Esophagus muscularis mucosa (tissue), 4 donors: ENCODE results near the gene GDF7. TPM values are rescaled to one million over a fixed set of nuclear protein-coding genes. Genes with fewer than 3 reads are reported as not detected.

Experiments
- DNase-seq: peaks from one replicate; pipeline ENCODE4 v3.0.0-alpha.2; 2017; ENCODE audit errors: extremely low spot score
- H3K27ac ChIP-seq, 4 donors: fragments of 200-600 bp; sonication (generic); replicated peaks in 1 of 4; 1 replicate in 3 of 4; 2 replicates in 1 of 4; pipeline ENCODE4 v1.5.1; 2016 to 2019; ENCODE audit warnings: mild to moderate bottlenecking in 1 of 4
- H3K27me3 ChIP-seq, 4 donors: fragments of 200-600 bp; sonication (generic); one replicate each; pipeline versions ENCODE4 v1.5.1 to v1.6.0; 2016 to 2019
- H3K36me3 ChIP-seq, 4 donors: fragments of 200-600 bp; sonication (generic); one replicate each; pipeline ENCODE4 v1.5.1; 2016 to 2019
- H3K4me1 ChIP-seq, 4 donors: fragments of 200-600 bp; sonication (generic); one replicate each; pipeline ENCODE4 v1.5.1; 2016 to 2019
- H3K4me3 ChIP-seq, 4 donors: fragments of 200-600 bp; sonication (generic); 1 replicate in 2 of 4; 2 replicates in 2 of 4; pipeline ENCODE4 v1.5.1; 2016 to 2019; ENCODE audit warnings: mild to moderate bottlenecking in 4 of 4, moderate library complexity in 1 of 4
- H3K9me3 ChIP-seq, 4 donors: fragments of 200-600 bp; sonication (generic); 1 replicate in 3 of 4; 2 replicates in 1 of 4; pipeline ENCODE4 v1.5.1; 2016 to 2019
- EP300 ChIP-seq: sonication (generic); formaldehyde crosslinking; IDR thresholded peaks from one replicate; pipeline ENCODE4 v1.6.1; 2017; ENCODE audit warnings: antibody characterized with exemption
- POLR2A ChIP-seq: fragments of 450-650 bp; IDR thresholded peaks from one replicate; pipeline ENCODE4 v1.6.1; 2017; ENCODE audit warnings: antibody characterized with exemption, moderate library complexity, mild to moderate bottlenecking, low read depth
- POLR2AphosphoS5 ChIP-seq, 2 donors: sonication (generic); formaldehyde crosslinking; IDR thresholded peaks; one replicate each; pipeline ENCODE4 v1.6.1; 2017; ENCODE audit warnings: antibody characterized with exemption in 2 of 2
- WGBS: methylation state at CpG from one replicate; pipeline ENCODE4 v1.1.5; 2018; 5-methylcytosine and 5-hydroxymethylcytosine counted together
- intact Hi-C: fragments of 100-400 bp; cut with DNase I; formaldehyde crosslinking; loops from one replicate; pipeline ENCODE4 v1.15.1; 2023
- total RNA-seq, 4 donors: library from RNA; depleted of rRNA; stranded (reverse); fragments of >200 nt; gene quantifications; one replicate each; pipeline versions ENCODE4 v1.1.0 to v1.2.1, GENCODE V29; 2016
- TF ChIP-seq, protein P1 (sequence below), 3 experiments: fragments of 200-600 bp in 2 of 3; fragments of 450-650 bp in 1 of 3; sonication (generic) in 2 of 3; IDR thresholded peaks; one replicate each; pipeline ENCODE4 v1.5.1; 2017 to 2019; ENCODE audit warnings: antibody characterized with exemption in 3 of 3, mild to moderate bottlenecking in 2 of 3, moderate library complexity in 1 of 3

The GDF7 gene
- total RNA-seq, 4 donors from 2014 or later = 2.7 to 10.4 (median 7.4) TPM

DNA sequence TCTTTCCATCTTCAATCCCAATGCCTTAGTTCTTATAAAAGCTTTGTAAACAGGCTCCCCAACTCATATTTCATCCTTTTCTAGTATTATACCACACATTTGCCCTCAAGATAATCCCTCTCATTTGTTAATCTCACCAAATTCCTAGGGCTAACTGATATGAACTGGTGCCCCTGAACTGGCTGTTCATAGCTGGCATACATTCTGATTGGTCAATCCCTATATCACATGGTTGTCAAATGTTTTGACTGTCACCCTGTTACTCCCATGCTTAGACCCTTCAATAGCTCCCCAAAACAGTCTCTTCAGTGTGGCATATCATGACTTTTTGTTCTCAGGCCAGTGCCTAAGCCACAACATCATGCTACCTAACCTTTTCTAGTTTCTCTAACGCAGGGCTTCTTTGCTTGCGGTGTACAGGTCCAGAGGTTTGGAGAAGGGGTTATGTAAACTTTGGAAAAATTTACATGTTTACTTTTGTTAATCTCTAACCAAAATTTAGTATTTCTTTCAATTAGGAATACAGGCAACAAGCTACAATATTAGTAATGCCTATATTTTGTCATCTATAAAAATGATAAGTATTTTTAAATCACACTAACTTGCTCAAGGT is 30.5 kb downstream of the GDF7 start:
- Histone ChIP-seq H3K4me3 (no peak overlapping the region), H3K36me3 (peaks cover 0 to 36% (median 7%) of the 10 kb centered on the region in 4 donors), H3K4me1 (peaks cover 0 to 8% (median 0%) of the 10 kb centered on the region in 4 donors), H3K27me3 (no peaks in the 10 kb centered on the region), H3K9me3 (no peaks in the 10 kb centered on the region), H3K27ac (no peak overlapping the region)
- 98% methylated on average over 2 of the region's 2 CpGs for WGBS
- no peak for DNase-seq
- intact Hi-C loops = no loop called here
- TF ChIP-seq POLR2A (no peak), EP300 (no peak), POLR2AphosphoS5 (IDR thresholded peaks at IDR 0.05) (no peak)
- TF ChIP-seq, protein P1, sequence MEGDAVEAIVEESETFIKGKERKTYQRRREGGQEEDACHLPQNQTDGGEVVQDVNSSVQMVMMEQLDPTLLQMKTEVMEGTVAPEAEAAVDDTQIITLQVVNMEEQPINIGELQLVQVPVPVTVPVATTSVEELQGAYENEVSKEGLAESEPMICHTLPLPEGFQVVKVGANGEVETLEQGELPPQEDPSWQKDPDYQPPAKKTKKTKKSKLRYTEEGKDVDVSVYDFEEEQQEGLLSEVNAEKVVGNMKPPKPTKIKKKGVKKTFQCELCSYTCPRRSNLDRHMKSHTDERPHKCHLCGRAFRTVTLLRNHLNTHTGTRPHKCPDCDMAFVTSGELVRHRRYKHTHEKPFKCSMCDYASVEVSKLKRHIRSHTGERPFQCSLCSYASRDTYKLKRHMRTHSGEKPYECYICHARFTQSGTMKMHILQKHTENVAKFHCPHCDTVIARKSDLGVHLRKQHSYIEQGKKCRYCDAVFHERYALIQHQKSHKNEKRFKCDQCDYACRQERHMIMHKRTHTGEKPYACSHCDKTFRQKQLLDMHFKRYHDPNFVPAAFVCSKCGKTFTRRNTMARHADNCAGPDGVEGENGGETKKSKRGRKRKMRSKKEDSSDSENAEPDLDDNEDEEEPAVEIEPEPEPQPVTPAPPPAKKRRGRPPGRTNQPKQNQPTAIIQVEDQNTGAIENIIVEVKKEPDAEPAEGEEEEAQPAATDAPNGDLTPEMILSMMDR (IDR thresholded peaks at IDR 0.05) = no peak

DNA sequence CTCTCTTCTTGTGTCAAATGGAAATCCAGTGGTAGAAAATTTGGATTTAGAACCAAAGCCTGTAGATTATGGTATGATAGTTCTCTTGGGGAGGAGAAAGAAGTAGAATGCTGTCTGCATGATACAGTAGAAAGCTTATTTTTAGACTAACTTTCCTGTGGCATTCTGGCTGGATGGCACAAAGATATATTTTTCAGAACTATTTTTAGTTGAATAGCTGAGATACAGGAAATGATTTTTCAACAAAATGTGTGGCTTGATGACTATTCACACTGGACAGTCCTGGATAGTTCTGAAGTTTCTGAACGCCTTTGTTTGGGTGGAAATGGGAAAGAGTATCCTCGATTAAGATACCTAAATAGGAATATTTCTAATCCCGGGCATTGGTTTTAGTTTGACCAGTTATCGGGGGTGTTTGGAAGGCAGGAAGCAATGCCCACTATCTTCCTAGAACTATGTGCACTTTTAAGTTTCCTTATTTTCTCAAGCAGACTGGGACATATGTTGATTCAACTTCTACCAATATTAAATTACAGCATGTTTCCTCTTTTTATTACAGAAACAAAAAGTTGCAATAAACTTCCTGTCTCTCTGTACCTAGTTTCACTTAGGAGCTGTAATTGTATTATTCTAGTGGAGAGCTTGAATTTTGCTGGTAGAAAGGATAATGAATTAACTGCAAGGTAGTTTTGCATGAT is 32.1 kb downstream of the GDF7 start:
- H3K27me3 ChIP-seq = no peaks in the 10 kb centered on the region
- H3K4me3 ChIP-seq = no peak overlapping the region
- no peaks in the 10 kb centered on the region for H3K9me3 ChIP-seq
- intact Hi-C loops = no loop called here
- H3K27ac ChIP-seq = no peak overlapping the region
- TF ChIP-seq POLR2AphosphoS5 (IDR thresholded peaks at IDR 0.05) = no peak
- TF ChIP-seq, protein P1 (IDR thresholded peaks at IDR 0.05) = no peak
- no peak for TF ChIP-seq EP300
- no peak for TF ChIP-seq POLR2A
- peaks cover 0 to 8% (median 0%) of the 10 kb centered on the region in 4 donors for H3K4me1 ChIP-seq
- DNase-seq = no peak
- WGBS = 42% methylated on average over 4 of the region's 4 CpGs
- H3K36me3 ChIP-seq = peaks cover 0 to 29% (median 5%) of the 10 kb centered on the region in 4 donors

DNA sequence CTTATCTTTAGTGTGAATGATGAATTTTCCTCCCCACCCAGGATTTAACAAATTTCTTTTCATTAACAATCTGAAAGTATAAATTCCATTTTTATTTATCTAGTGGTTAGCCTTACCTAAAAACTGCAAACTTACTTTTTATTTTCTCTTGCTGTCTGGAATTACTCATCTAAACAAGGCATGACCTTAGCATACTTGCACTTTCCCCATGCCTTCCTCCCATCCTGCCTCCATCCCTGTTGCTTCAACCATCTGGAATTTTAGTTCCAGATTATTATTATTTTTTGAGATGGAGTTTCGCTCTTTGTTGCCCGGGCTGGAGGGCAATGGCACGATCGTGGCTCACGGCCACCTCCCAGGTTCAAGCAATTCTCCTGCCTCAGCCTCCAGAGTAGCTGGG is 35.6 kb downstream of the GDF7 start:
- intact Hi-C loops = no loop called here
- WGBS = 98% methylated on average over 5 of the region's 5 CpGs
- TF ChIP-seq EP300 (no peak), POLR2A (no peak), POLR2AphosphoS5 (IDR thresholded peaks at IDR 0.05) (no peak)
- TF ChIP-seq, protein P1 (IDR thresholded peaks at IDR 0.05) = no peak
- H3K27ac ChIP-seq = no peak overlapping the region
- peaks cover 0 to 11% (median 0%) of the 10 kb centered on the region in 4 donors for H3K36me3 ChIP-seq
- H3K9me3 ChIP-seq = no peaks in the 10 kb centered on the region
- H3K27me3 ChIP-seq = no peaks in the 10 kb centered on the region
- no peak for DNase-seq
- no peak overlapping the region for H3K4me3 ChIP-seq
- peaks cover 0 to 8% (median 0%) of the 10 kb centered on the region in 4 donors for H3K4me1 ChIP-seq

DNA sequence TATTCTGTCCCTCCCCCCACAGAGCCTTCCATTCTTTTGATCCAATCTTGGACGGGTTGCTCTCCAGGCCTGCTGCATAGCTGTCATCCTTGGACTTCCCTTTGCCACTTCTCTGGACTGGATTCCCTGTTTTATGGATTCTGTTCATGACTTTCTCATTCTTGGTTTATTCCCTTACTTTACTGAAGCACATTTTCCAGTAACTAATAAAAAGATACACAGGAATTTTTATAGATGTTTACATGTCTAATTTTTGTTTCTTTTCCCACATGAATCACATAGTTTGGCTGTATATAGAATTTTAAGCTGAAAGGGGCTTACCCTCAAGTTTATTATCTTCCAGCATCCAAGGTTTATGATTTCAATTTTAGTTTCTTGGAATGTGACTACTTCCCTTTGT is 37.9 kb downstream of the GDF7 start:
- no peak for DNase-seq
- Histone ChIP-seq H3K4me1 (peaks cover 0 to under 1% (median 0%) of the 10 kb centered on the region in 4 donors), H3K4me3 (no peak overlapping the region), H3K9me3 (no peaks in the 10 kb centered on the region), H3K27me3 (no peaks in the 10 kb centered on the region), H3K27ac (no peak overlapping the region), H3K36me3 (peaks cover 0 to 5% (median 0%) of the 10 kb centered on the region in 4 donors)
- WGBS = 69% methylated on average over 1 of the region's 1 CpG
- intact Hi-C loops = no loop called here
- no peak for TF ChIP-seq EP300
- TF ChIP-seq POLR2AphosphoS5 (IDR thresholded peaks at IDR 0.05) = no peak
- TF ChIP-seq, protein P1 (IDR thresholded peaks at IDR 0.05) = no peak
- TF ChIP-seq POLR2A = no peak
